PC-3 (cell line): ENCODE data around the gene SYT7.

Experiments used
- CTCF ChIP-seq: fragments of 300-600 bp; sonication (generic); conservative IDR thresholded peaks from 2 replicates; pipeline ENCODE4 v1.5.1; 2017; ENCODE audit warnings: antibody characterized with exemption, low read depth, mild to moderate bottlenecking, low read length
- EZH2 ChIP-seq: fragments of 300-600 bp; sonication (generic); IDR thresholded peaks from one replicate; pipeline ENCODE4 v1.6.1; 2017; ENCODE audit warnings: antibody characterized with exemption, mild to moderate bottlenecking, low read length; ENCODE audit not compliant: unreplicated experiment
- EZH2phosphoT487 ChIP-seq: fragments of 300-600 bp; sonication (generic); IDR thresholded peaks from 2 replicates; pipeline ENCODE4 v1.6.1; 2018; ENCODE audit warnings: mild to moderate bottlenecking, antibody characterized with exemption, low read length, borderline replicate concordance

GRCh38 chr11:61578819-61579675 is 1.8 kb downstream of the SYT7 start:
- peak; percentile 36; the same call in 1 of the 2 replicates for TF ChIP-seq CTCF
- TF ChIP-seq EZH2 = no peak
- TF ChIP-seq EZH2phosphoT487 = no peak
